Left hindlimb (tissue), 1 donor: ENCODE data around the gene PIRT.

Experiments
- DNase-seq: peaks from one replicate; pipeline ENCODE4 v3.0.0-alpha.2; 2018

The PIRT gene

GRCh38 chr17:10785295-10785694, 52.6 kb downstream of the PIRT start:
- no peak for DNase-seq

GRCh38 chr17:10779609-10780008, 58.3 kb downstream of the PIRT start:
- DNase-seq, result no peak

GRCh38 chr17:10777890-10778289, 60.0 kb downstream of the PIRT start:
- no peak for DNase-seq

- no peak for DNase-seq
Observed at GRCh38 chr17:10777131-10777807, 60.6 kb downstream of the PIRT start.

GRCh38 chr17:10776381-10776780, 61.5 kb downstream of the PIRT start:
- DNase-seq, result no peak

- DNase-seq, result no peak
Observed at GRCh38 chr17:10775740-10776356, 62.0 kb downstream of the PIRT start.

- no peak for DNase-seq
Observed at GRCh38 chr17:10775058-10775457, 62.8 kb downstream of the PIRT start.

- DNase-seq, result no peak
Observed at GRCh38 chr17:10773391-10773790, 64.5 kb downstream of the PIRT start.
